Endodermal cell (in vitro differentiated cells): ENCODE results near the gene PXN. TPM values are rescaled to one million over a fixed set of nuclear protein-coding genes. Genes with fewer than 3 reads are reported as not detected.

ENCODE experiments used
- DNase-seq: peaks from one replicate; pipeline ENCODE4 v3.0.0-alpha.2; 2017
- H3K27ac ChIP-seq: 2 replicates; pipeline ENCODE4 v1.5.1; 2013; ENCODE audit warnings: mild to moderate bottlenecking, low read depth, low read length, moderate library complexity
- H3K27me3 ChIP-seq: 2 replicates; pipeline ENCODE4 v1.6.1; 2013; ENCODE audit warnings: mild to moderate bottlenecking, low read length, moderate library complexity; ENCODE audit not compliant: insufficient read depth, control insufficient read depth, poor library complexity, severe bottlenecking
- H3K36me3 ChIP-seq: 2 replicates; pipeline ENCODE4 v1.7.0; 2013; ENCODE audit warnings: mild to moderate bottlenecking, low read length, moderate library complexity; ENCODE audit not compliant: control insufficient read depth, insufficient read depth
- H3K4me1 ChIP-seq: one replicate; pipeline ENCODE4 v1.7.0; 2013; ENCODE audit warnings: low read length; ENCODE audit not compliant: control insufficient read depth, insufficient read depth
- H3K4me3 ChIP-seq: 2 replicates; pipeline ENCODE4 v1.5.1; 2013; ENCODE audit warnings: mild to moderate bottlenecking, low read length, moderate library complexity
- H3K9ac ChIP-seq: 2 replicates; pipeline ENCODE4 v1.6.1; 2013; ENCODE audit warnings: mild to moderate bottlenecking, low read length, moderate library complexity; ENCODE audit not compliant: poor library complexity, severe bottlenecking; ENCODE audit errors: extremely low read depth
- H3K9me3 ChIP-seq: 2 replicates; pipeline ENCODE4 v1.6.1; 2013; ENCODE audit warnings: mild to moderate bottlenecking, low read length, moderate library complexity; ENCODE audit not compliant: control insufficient read depth
- H3K27ac Mint-ChIP-seq: 2 replicates; pipeline ENCODE4 v1.8.0; 2020; ENCODE audit warnings: mixed read lengths
- H3K27me3 Mint-ChIP-seq: 2 replicates; pipeline ENCODE4 v1.8.0; 2021; ENCODE audit warnings: mild to moderate bottlenecking, mixed read lengths; ENCODE audit not compliant: insufficient read depth
- H3K36me3 Mint-ChIP-seq: 2 replicates; pipeline ENCODE4 v1.8.0; 2020; ENCODE audit warnings: low read depth, mixed read lengths
- H3K4me1 Mint-ChIP-seq: 2 replicates; pipeline ENCODE4 v1.8.0; 2020; ENCODE audit warnings: mixed read lengths
- H3K4me3 Mint-ChIP-seq: 2 replicates; pipeline ENCODE4 v1.8.0; 2020; ENCODE audit warnings: mild to moderate bottlenecking, moderate library complexity, mixed read lengths
- H3K9me3 Mint-ChIP-seq: 2 replicates; pipeline ENCODE4 v1.8.0; 2020; ENCODE audit warnings: mild to moderate bottlenecking, mixed read lengths
- CTCF ChIP-seq: fragments of 200-600 bp; sonication (generic); conservative IDR thresholded peaks from 2 replicates; pipeline ENCODE4 v1.5.0; 2021; ENCODE audit warnings: antibody characterized with exemption, mild to moderate bottlenecking
- WGBS, 2 experiments: methylation state at CpG; one replicate each; pipeline versions ENCODE4 v1.1.5 to v1.1.7; 2013; ENCODE audit warnings: missing lambda C conversion rate in 2 of 2, mixed read lengths in 1 of 2; ENCODE audit not compliant: insufficient coverage in 1 of 2, insufficient read length in 1 of 2; 5-methylcytosine and 5-hydroxymethylcytosine counted together
- total RNA-seq, 2 donors: library from RNA; stranded (reverse); fragmentation: NEBNext Ultra II Directional in 1 of 2; extraction: Animal tissue kit (Norgen Biotek cat#: 25700) in 1 of 2; gene quantifications; 2 replicates in 1 of 2; 3 replicates in 1 of 2; pipeline ENCODE4 v1.2.1, GENCODE V29; 2021

Gene PXN
- total RNA-seq, 2 donors from 2014 or later, result 58.4 to 92.7 TPM

- no peaks in the 10 kb centered on the region for H3K9me3 Mint-ChIP-seq
- H3K4me1 ChIP-seq, result no peaks in the 10 kb centered on the region
These were observed 97.9 kb downstream of the PXN start for GRCh38 chr12:120167529-120168095.

GRCh38 chr12:120164293-120164692 is 101.2 kb downstream of the PXN start:
- peaks cover 59% of the 10 kb centered on the region for H3K36me3 Mint-ChIP-seq
- no peaks in the 10 kb centered on the region for H3K27me3 Mint-ChIP-seq
- Histone ChIP-seq H3K36me3 (peaks cover 78% of the 10 kb centered on the region), H3K4me1 (no peaks in the 10 kb centered on the region), H3K9ac (no peak overlapping the region), H3K4me3 (no peak overlapping the region), H3K27ac (no peak overlapping the region), H3K27me3 (no peaks in the 10 kb centered on the region), H3K9me3 (no peaks in the 10 kb centered on the region)
- DNase-seq, result peak; percentile 67
- no peak for TF ChIP-seq CTCF
- no peaks in the 10 kb centered on the region for H3K9me3 Mint-ChIP-seq
- WGBS, 2 experiments, result 96% methylated on average over 10 to 11 of the region's 11 CpGs
- H3K4me1 Mint-ChIP-seq, result no peaks in the 10 kb centered on the region
- no peak overlapping the region for H3K27ac Mint-ChIP-seq
- no peak overlapping the region for H3K4me3 Mint-ChIP-seq

More at GRCh38 chr12:120167529-120168095, 97.9 kb downstream of the PXN start:
- H3K9me3 ChIP-seq, result no peaks in the 10 kb centered on the region
- Mint-ChIP-seq H3K27ac (no peak overlapping the region), H3K4me1 (no peaks in the 10 kb centered on the region), H3K36me3 (peaks cover 50% of the 10 kb centered on the region), H3K4me3 (no peak overlapping the region), H3K27me3 (no peaks in the 10 kb centered on the region)
- WGBS, 2 experiments, result 94 to 96% methylated on average over 3 to 6 of the region's 6 CpGs
- no peaks in the 10 kb centered on the region for H3K27me3 ChIP-seq
- no peak overlapping the region for H3K9ac ChIP-seq
- TF ChIP-seq CTCF, result no peak
- H3K36me3 ChIP-seq, result peaks cover 77% of the 10 kb centered on the region
- no peak overlapping the region for H3K4me3 ChIP-seq
- DNase-seq, result no peak
- no peak overlapping the region for H3K27ac ChIP-seq

GRCh38 chr12:120162763-120163162 is 102.8 kb downstream of the PXN start:
- Histone ChIP-seq H3K27me3 (no peaks in the 10 kb centered on the region), H3K4me1 (no peaks in the 10 kb centered on the region), H3K27ac (no peak overlapping the region), H3K9me3 (no peaks in the 10 kb centered on the region), H3K4me3 (no peak overlapping the region), H3K36me3 (peaks cover 78% of the 10 kb centered on the region), H3K9ac (no peak overlapping the region)
- WGBS, 2 experiments, result 95 to 97% methylated on average over 5 to 8 of the region's 8 CpGs
- DNase-seq, result no peak
- no peak overlapping the region for H3K4me3 Mint-ChIP-seq
- peaks cover 62% of the 10 kb centered on the region for H3K36me3 Mint-ChIP-seq
- no peaks in the 10 kb centered on the region for H3K4me1 Mint-ChIP-seq
- no peaks in the 10 kb centered on the region for H3K27me3 Mint-ChIP-seq
- H3K9me3 Mint-ChIP-seq, result no peaks in the 10 kb centered on the region
- H3K27ac Mint-ChIP-seq, result peak overlapping the region; percentile 35
- no peak for TF ChIP-seq CTCF
